IMR-90 (cell line): Measurements from ENCODE around the gene DRAXIN. TPM values are rescaled to one million over a fixed set of nuclear protein-coding genes. Genes with fewer than 3 reads are reported as not detected.
A peak's percentile ranks its signal among the peaks of the same experiment; 100 is the strongest.

Experiments
- ATAC-seq: fragments of 200-7000 bp; cut with Tn5 transposase; 2 replicates; pipeline ENCODE4 v1.9.1; 2020; ENCODE audit warnings: low read depth, mild to moderate bottlenecking, moderate library complexity
- BruUV-seq: library from RNA; stranded (reverse); fragments of 400-500 nt; replicated peaks from 2 replicates; lab custom pipeline; 2021; lab: Mats Ljungman, UMichigan
- CTCF ChIA-PET: fragments of 300-600 bp; formaldehyde crosslinking; extraction: SDS; loops from one replicate; lab custom pipeline; 2021; ENCODE audit warnings: antibody characterized with exemption; lab: Yijun Ruan, JAX
- POLR2A ChIA-PET: fragments of 300-600 bp; sonication (Branson Sonifier 250); formaldehyde crosslinking; loops from one replicate; lab custom pipeline; 2022; ENCODE audit warnings: antibody characterized with exemption; ENCODE audit not compliant: unreplicated experiment; lab: Charles Lee
- DNase-seq: peaks from one replicate; pipeline ENCODE4 v3.0.0; 2013
- H2AFZ ChIP-seq: replicated peaks from 2 replicates; pipeline ENCODE3; 2013; ENCODE audit warnings: low read length, mild to moderate bottlenecking; ENCODE audit not compliant: poor library complexity
- H2AK5ac ChIP-seq: 2 replicates; pipeline ENCODE4 v1.6.1; 2013; ENCODE audit warnings: low read depth, low read length, inconsistent platforms
- H2AK9ac ChIP-seq: replicated peaks from 2 replicates; pipeline ENCODE3; 2013; ENCODE audit warnings: mild to moderate bottlenecking, low read depth, low read length, moderate library complexity; ENCODE audit not compliant: poor library complexity
- H2BK120ac ChIP-seq: 2 replicates; pipeline ENCODE4 v1.6.1; 2013; ENCODE audit warnings: low read depth, low read length, inconsistent platforms
- H2BK15ac ChIP-seq: 3 replicates; pipeline ENCODE4 v1.6.1; 2013; ENCODE audit warnings: low read depth, low read length, inconsistent platforms
- H2BK20ac ChIP-seq: 2 replicates; pipeline ENCODE4 v1.6.1; 2013; ENCODE audit warnings: low read depth, mild to moderate bottlenecking, inconsistent platforms, low read length, moderate library complexity
- H2BK5ac ChIP-seq: 2 replicates; pipeline ENCODE4 v1.6.1; 2013; ENCODE audit warnings: mild to moderate bottlenecking, low read depth, low read length, inconsistent platforms; ENCODE audit not compliant: poor library complexity, severe bottlenecking
- H3K14ac ChIP-seq: replicated peaks from 2 replicates; pipeline ENCODE4 v1.6.1; 2013; ENCODE audit warnings: low read depth, low read length, inconsistent platforms
- H3K18ac ChIP-seq: 2 replicates; pipeline ENCODE4 v1.6.1; 2013; ENCODE audit warnings: low read depth, low read length, control low read depth
- H3K23ac ChIP-seq: 2 replicates; pipeline ENCODE4 v1.6.1; 2013; ENCODE audit warnings: low read depth, low read length, inconsistent platforms
- H3K27ac ChIP-seq: 2 replicates; pipeline ENCODE4 v1.5.1; 2013; ENCODE audit warnings: mild to moderate bottlenecking, control low read depth, low read length; ENCODE audit not compliant: insufficient read depth
- H3K27me3 ChIP-seq: 2 replicates; pipeline ENCODE4 v1.6.1; 2013; ENCODE audit warnings: low read length; ENCODE audit not compliant: control insufficient read depth, insufficient read depth
- H3K36me3 ChIP-seq: 2 replicates; pipeline ENCODE4 v1.6.1; 2013; ENCODE audit warnings: low read length, mixed read lengths; ENCODE audit not compliant: control insufficient read depth, insufficient read depth
- H3K4ac ChIP-seq: 2 replicates; pipeline ENCODE4 v1.6.1; 2013; ENCODE audit warnings: low read depth, low read length, inconsistent platforms
- H3K4me1 ChIP-seq: 2 replicates; pipeline ENCODE4 v1.6.1; 2013; ENCODE audit warnings: low read length, mixed read lengths; ENCODE audit not compliant: control insufficient read depth, insufficient read depth
- H3K4me2 ChIP-seq: 2 replicates; pipeline ENCODE4 v1.6.1; 2013; ENCODE audit warnings: low read depth, mild to moderate bottlenecking, control low read depth, low read length, moderate library complexity
- H3K4me3 ChIP-seq: 2 replicates; pipeline ENCODE4 v1.5.1; 2013; ENCODE audit warnings: low read depth, mild to moderate bottlenecking, control low read depth, low read length, moderate library complexity; ENCODE audit not compliant: insufficient read depth
- H3K56ac ChIP-seq: 2 replicates; pipeline ENCODE4 v1.6.1; 2013; ENCODE audit warnings: low read length, inconsistent platforms; ENCODE audit not compliant: insufficient read depth; ENCODE audit errors: extremely low read depth
- H3K79me1 ChIP-seq, 2 experiments: 2 replicates each; pipeline ENCODE4 v1.6.1; 2013; ENCODE audit warnings: low read length in 2 of 2, inconsistent platforms in 1 of 2, low read depth in 1 of 2
- H3K9ac ChIP-seq: 2 replicates; pipeline ENCODE4 v1.6.1; 2013; ENCODE audit warnings: low read depth, low read length, control low read depth
- H3K9me1 ChIP-seq: 2 replicates; pipeline ENCODE4 v1.6.1; 2013; ENCODE audit warnings: low read length, inconsistent platforms; ENCODE audit not compliant: insufficient read depth
- H3K9me3 ChIP-seq: 2 replicates; pipeline ENCODE4 v1.6.1; 2013; ENCODE audit warnings: low read length; ENCODE audit not compliant: control insufficient read depth, insufficient read depth
- H4K20me1 ChIP-seq: 2 replicates; pipeline ENCODE4 v1.6.1; 2013; ENCODE audit warnings: low read length, inconsistent platforms; ENCODE audit not compliant: insufficient read depth
- H4K5ac ChIP-seq: 2 replicates; pipeline ENCODE4 v1.6.1; 2013; ENCODE audit warnings: mild to moderate bottlenecking, low read depth, low read length, control low read depth
- H4K8ac ChIP-seq, 2 experiments: 2 replicates each; pipeline ENCODE4 v1.6.1; 2013; ENCODE audit warnings: low read depth in 2 of 2, low read length in 2 of 2, control low read depth in 1 of 2, inconsistent platforms in 1 of 2
- H4K91ac ChIP-seq: 2 replicates; pipeline ENCODE4 v1.6.1; 2013; ENCODE audit warnings: low read depth, low read length, inconsistent platforms; ENCODE audit not compliant: insufficient read depth
- BHLHE40 ChIP-seq: fragments of 150-350 bp; IDR thresholded peaks from 2 replicates; pipeline ENCODE4 v1.6.1; 2016; ENCODE audit warnings: mild to moderate bottlenecking, low read depth, low read length
- CEBPB ChIP-seq: IDR thresholded peaks from 2 replicates; pipeline ENCODE4 v1.6.1; 2012; ENCODE audit warnings: low read depth, low read length, improper control_type of control experiment
- CTCF ChIP-seq: conservative IDR thresholded peaks from 2 replicates; pipeline ENCODE4 v1.5.1; 2012; ENCODE audit warnings: mild to moderate bottlenecking, low read depth, low read length, improper control_type of control experiment
- ELK1 ChIP-seq: fragments of 150-350 bp; IDR thresholded peaks from 2 replicates; pipeline ENCODE4 v1.6.1; 2016; ENCODE audit warnings: low read depth, mild to moderate bottlenecking, low read length, moderate library complexity, borderline replicate concordance
- FOS ChIP-seq: fragments of 150-350 bp; IDR thresholded peaks from 2 replicates; pipeline ENCODE4 v1.6.1; 2016; ENCODE audit warnings: low read depth, low read length
- NFE2L2 ChIP-seq: fragments of 150-350 bp; IDR thresholded peaks from 2 replicates; pipeline ENCODE4 v1.6.1; 2016; ENCODE audit warnings: low read depth, mild to moderate bottlenecking, low read length
- RCOR1 ChIP-seq: IDR thresholded peaks from 2 replicates; pipeline ENCODE4 v1.6.1; 2012; ENCODE audit warnings: mild to moderate bottlenecking, low read length, improper control_type of control experiment; ENCODE audit not compliant: insufficient replicate concordance
- RFX5 ChIP-seq: IDR thresholded peaks from 2 replicates; pipeline ENCODE4 v1.8.0; 2012; ENCODE audit warnings: low read depth, mild to moderate bottlenecking, low read length, moderate library complexity
- SMC3 ChIP-seq: fragments of 150-350 bp; IDR thresholded peaks from 2 replicates; pipeline ENCODE4 v1.6.1; 2016; ENCODE audit warnings: low read depth, mild to moderate bottlenecking, antibody characterized with exemption, low read length, moderate library complexity
- WGBS, 2 experiments: methylation state at CpG; one replicate each; pipeline versions ENCODE4 v1.1.5 to v1.1.7; 2013; ENCODE audit warnings: missing lambda C conversion rate in 2 of 2; ENCODE audit not compliant: insufficient read length in 1 of 2; ENCODE audit errors: extremely low coverage in 2 of 2; 5-methylcytosine and 5-hydroxymethylcytosine counted together
- dilution Hi-C: fragments of 300-500 bp; cut with HindIII; formaldehyde crosslinking; loops from one replicate; pipeline ENCODE4 v1.14.3; 2018; ENCODE audit warnings: low sequenced_read_pairs; ENCODE audit not compliant: unreplicated experiment
- in situ Hi-C: fragments of 300-500 bp; cut with MboI; formaldehyde crosslinking; loops from 3 replicates; pipeline ENCODE4 v1.14.3; 2019; ENCODE audit warnings: low sequenced_read_pairs, inconsistent platforms, mixed read lengths
- intact Hi-C: fragments of 100-400 bp; cut with micrococcal nuclease; formaldehyde crosslinking; loops from 2 replicates; pipeline ENCODE4 v1.10.0; 2022
- polyA plus RNA-seq, 3 experiments: library from polyadenylated mRNA; depleted of rRNA; stranded (reverse); fragments of >200 nt; gene quantifications; 2 replicates each; pipeline ENCODE4 v1.2.3, GENCODE V29; 2012; ENCODE audit warnings: low replicate concordance in 1 of 3
- total RNA-seq: library from RNA; depleted of rRNA; stranded (reverse); fragments of >200 nt; gene quantifications from 2 replicates; pipeline ENCODE4 v1.2.3, GENCODE V29; 2012
- TF ChIP-seq, protein P1 (sequence below): fragments of 150-350 bp; IDR thresholded peaks from 2 replicates; pipeline ENCODE4 v1.6.1; 2017; ENCODE audit warnings: mild to moderate bottlenecking, antibody characterized with exemption, low read length, low read depth

The DRAXIN gene
- total and polyA plus RNA-seq, 2 of the 4 experiments (the other 2 are of a cell fraction), result under 0.01 to 0.02 TPM

DNA sequence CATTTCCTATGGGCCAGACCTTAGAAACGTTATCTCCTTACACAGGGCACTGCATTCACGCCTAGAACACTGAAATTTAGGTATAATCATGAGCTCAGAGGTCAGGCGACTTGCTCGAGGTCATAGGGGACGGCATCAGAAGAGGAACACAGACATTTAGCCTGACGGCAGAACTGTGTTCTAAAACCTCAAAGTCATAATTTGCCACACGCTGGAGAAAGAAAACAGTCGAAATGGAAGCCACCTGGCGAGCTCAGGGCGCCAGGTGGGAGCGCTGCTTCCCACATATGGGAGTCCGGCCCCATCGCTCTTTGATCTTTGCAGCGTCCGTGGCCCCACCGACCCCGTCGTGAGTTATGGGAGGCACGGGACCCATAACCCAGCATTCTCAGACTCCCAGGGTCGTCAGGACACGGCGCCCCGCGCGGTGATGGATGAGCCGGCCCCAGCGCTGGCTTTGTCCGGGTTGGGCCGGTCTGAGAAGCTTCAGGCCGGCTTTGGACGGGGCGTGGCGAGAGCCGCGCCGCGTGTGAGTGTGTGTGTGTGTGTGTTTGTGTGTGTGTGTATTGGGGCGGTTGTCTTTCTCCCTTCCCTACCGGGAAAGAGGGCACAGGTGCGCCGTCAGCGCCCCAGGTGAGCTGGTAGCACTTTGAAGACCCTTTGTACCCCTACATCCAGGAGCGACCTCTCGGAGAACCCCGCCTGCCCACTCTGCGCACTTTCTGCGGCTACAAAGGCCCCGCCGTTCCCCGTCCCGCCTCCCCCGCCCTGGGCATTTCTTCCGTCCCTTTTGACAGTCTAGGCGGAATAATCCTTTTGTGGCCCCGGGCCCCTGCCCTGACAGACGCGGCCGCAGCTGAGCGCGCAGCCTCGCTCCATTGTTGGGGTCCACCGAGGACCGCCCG lies 861 bp upstream of the DRAXIN start (continued):
- TF ChIP-seq CEBPB, result no peak

GRCh38 chr1:11691928-11692711 lies 610 bp downstream of the DRAXIN start:
- Histone ChIP-seq H3K4me1 (peaks cover 3% of the 10 kb centered on the region; the same call in 1 of the 2 replicates), H3K56ac (no peak overlapping the region), H3K9ac (no peak overlapping the region), H2AFZ (no peak overlapping the region), H3K79me1 (no peaks in the 10 kb centered on the region), H3K18ac (no peak overlapping the region), H3K27me3 (peaks cover 56% of the 10 kb centered on the region), H3K4ac (no peak overlapping the region), H3K4me3 (no peak overlapping the region), H3K14ac (no peak overlapping the region), H3K23ac (no peak overlapping the region), H3K4me2 (no peak overlapping the region), H2BK20ac (no peak overlapping the region), H3K9me3 (no peaks in the 10 kb centered on the region), H2AK5ac (no peak overlapping the region), H2BK5ac (no peak overlapping the region), H2AK9ac (peak overlapping the region; percentile 16), H4K5ac (no peak overlapping the region), H3K27ac (no peak overlapping the region), H2BK15ac (no peak overlapping the region), H3K36me3 (no peaks in the 10 kb centered on the region), H4K20me1 (no peaks in the 10 kb centered on the region), H4K8ac (no peak overlapping the region), H4K91ac (no peak overlapping the region), H3K9me1 (0 out of 2 replicates have a peak, but pooled peaks cover 4% of the 10 kb centered on the region), H2BK120ac (no peak overlapping the region)
- intact Hi-C loops, result no loop called here
- dilution Hi-C loops, result no loop called here
- no TSS peak for BruUV-seq
- 4% methylated on average over 33 of the region's 64 CpGs; no CpG with 5 or more reads in 1 of the 2 experiments for WGBS, 2 experiments
- POLR2A ChIA-PET, result no interaction called here
- in situ Hi-C loops, result no loop called here
- CTCF ChIA-PET, result no interaction called here
- DNase-seq (no peak), ATAC-seq (no peak)
- TF ChIP-seq CTCF (no peak), BHLHE40 (no peak), NFE2L2 (no peak), RFX5 (no peak), FOS (no peak), ELK1 (no peak), SMC3 (no peak), RCOR1 (no peak)
- TF ChIP-seq, protein P1, sequence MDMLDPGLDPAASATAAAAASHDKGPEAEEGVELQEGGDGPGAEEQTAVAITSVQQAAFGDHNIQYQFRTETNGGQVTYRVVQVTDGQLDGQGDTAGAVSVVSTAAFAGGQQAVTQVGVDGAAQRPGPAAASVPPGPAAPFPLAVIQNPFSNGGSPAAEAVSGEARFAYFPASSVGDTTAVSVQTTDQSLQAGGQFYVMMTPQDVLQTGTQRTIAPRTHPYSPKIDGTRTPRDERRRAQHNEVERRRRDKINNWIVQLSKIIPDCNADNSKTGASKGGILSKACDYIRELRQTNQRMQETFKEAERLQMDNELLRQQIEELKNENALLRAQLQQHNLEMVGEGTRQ, result no peak
